GM19397 (cell line): ENCODE measurements around the gene TLCD4.
"Not testable (repeated sequence)": the region's sequence is repeated elsewhere in the genome, so short reads cannot be mapped to it uniquely, and the experiment has no call there.

Experiments used
- ATAC-seq: cut with Tn5 transposase; IDR thresholded peaks from one replicate; pipeline ENCODE4 v1.9.1; 2021; ENCODE audit warnings: mild to moderate bottlenecking, moderate library complexity; ENCODE audit not compliant: unreplicated experiment

TLCD4 gene

GRCh38 chr1:95117207-95118066 is at the start of gene TLCD4:
Gene TLCD4 (plus strand): TSS chr1:95117355. CDS start chr1:95143902, 26,547 bp downstream.
- ATAC-seq, result peak; percentile 70

- no peak for ATAC-seq
Measured at GRCh38 chr1:95067568-95067967, 49.6 kb upstream of the TLCD4 start.

GRCh38 chr1:95068956-95069709 is 48.0 kb upstream of the TLCD4 start:
- no peak for ATAC-seq

- no peak for ATAC-seq
Measured at GRCh38 chr1:95069710-95070093, 47.5 kb upstream of the TLCD4 start.

GRCh38 chr1:95071539-95071938 is 45.6 kb upstream of the TLCD4 start:
- ATAC-seq, result no peak

GRCh38 chr1:95072117-95072516 is 45.0 kb upstream of the TLCD4 start:
- ATAC-seq, result no peak

- peak; percentile 97 for ATAC-seq
Measured at GRCh38 chr1:95072532-95073419, 44.4 kb upstream of the TLCD4 start, which contains the start of gene ALG14. Gene ALG14 (minus strand): TSS chr1:95072951. CDS start chr1:95072898, 53 bp downstream.

- ATAC-seq, result no peak
Measured at GRCh38 chr1:95073446-95073845, 43.7 kb upstream of the TLCD4 start.

GRCh38 chr1:95076034-95076433 is 41.1 kb upstream of the TLCD4 start:
- no peak for ATAC-seq

- no peak for ATAC-seq
Measured at GRCh38 chr1:95080446-95080845, 36.7 kb upstream of the TLCD4 start.

GRCh38 chr1:95080879-95081278 is 36.3 kb upstream of the TLCD4 start:
- ATAC-seq, result no peak

- ATAC-seq, result peak; percentile 59
Measured at GRCh38 chr1:95084317-95085176, 32.6 kb upstream of the TLCD4 start.

- no peak for ATAC-seq
Measured at GRCh38 chr1:95085376-95085775, 31.8 kb upstream of the TLCD4 start.

- ATAC-seq, result no peak
Measured at GRCh38 chr1:95086949-95087533, 30.1 kb upstream of the TLCD4 start.

GRCh38 chr1:95088303-95088702 is 28.9 kb upstream of the TLCD4 start:
- ATAC-seq, result no peak

- no peak for ATAC-seq
Measured at GRCh38 chr1:95089650-95090287, 27.4 kb upstream of the TLCD4 start.

- ATAC-seq, result not testable (repeated sequence)
Measured at GRCh38 chr1:95091290-95091689, 25.9 kb upstream of the TLCD4 start.

GRCh38 chr1:95092891-95093290 is 24.3 kb upstream of the TLCD4 start:
- ATAC-seq, result not testable (repeated sequence)

GRCh38 chr1:95093296-95093695 is 23.9 kb upstream of the TLCD4 start:
- no peak for ATAC-seq
